PC-3 (cell line): ENCODE data around the gene HHATL.

ENCODE experiments used
- EZH2 ChIP-seq: fragments of 300-600 bp; sonication (generic); IDR thresholded peaks from one replicate; pipeline ENCODE4 v1.6.1; 2017; ENCODE audit warnings: antibody characterized with exemption, mild to moderate bottlenecking, low read length; ENCODE audit not compliant: unreplicated experiment
- EZH2phosphoT487 ChIP-seq: fragments of 300-600 bp; sonication (generic); IDR thresholded peaks from 2 replicates; pipeline ENCODE4 v1.6.1; 2018; ENCODE audit warnings: mild to moderate bottlenecking, antibody characterized with exemption, low read length, borderline replicate concordance
- TF ChIP-seq, protein P1 (sequence below): fragments of 300-600 bp; sonication (generic); conservative IDR thresholded peaks from 2 replicates; pipeline ENCODE4 v1.5.1; 2017; ENCODE audit warnings: antibody characterized with exemption, low read depth, mild to moderate bottlenecking, low read length

- TF ChIP-seq, protein P1, sequence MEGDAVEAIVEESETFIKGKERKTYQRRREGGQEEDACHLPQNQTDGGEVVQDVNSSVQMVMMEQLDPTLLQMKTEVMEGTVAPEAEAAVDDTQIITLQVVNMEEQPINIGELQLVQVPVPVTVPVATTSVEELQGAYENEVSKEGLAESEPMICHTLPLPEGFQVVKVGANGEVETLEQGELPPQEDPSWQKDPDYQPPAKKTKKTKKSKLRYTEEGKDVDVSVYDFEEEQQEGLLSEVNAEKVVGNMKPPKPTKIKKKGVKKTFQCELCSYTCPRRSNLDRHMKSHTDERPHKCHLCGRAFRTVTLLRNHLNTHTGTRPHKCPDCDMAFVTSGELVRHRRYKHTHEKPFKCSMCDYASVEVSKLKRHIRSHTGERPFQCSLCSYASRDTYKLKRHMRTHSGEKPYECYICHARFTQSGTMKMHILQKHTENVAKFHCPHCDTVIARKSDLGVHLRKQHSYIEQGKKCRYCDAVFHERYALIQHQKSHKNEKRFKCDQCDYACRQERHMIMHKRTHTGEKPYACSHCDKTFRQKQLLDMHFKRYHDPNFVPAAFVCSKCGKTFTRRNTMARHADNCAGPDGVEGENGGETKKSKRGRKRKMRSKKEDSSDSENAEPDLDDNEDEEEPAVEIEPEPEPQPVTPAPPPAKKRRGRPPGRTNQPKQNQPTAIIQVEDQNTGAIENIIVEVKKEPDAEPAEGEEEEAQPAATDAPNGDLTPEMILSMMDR: no peak
- TF ChIP-seq EZH2phosphoT487 (no peak), EZH2 (no peak)
Observed at GRCh38 chr3:42666022-42666421, 36.6 kb downstream of the HHATL start.
